ENCODE data around the gene ANKRD10.

ANKRD10 gene

GRCh38 chr13:110914331-110915056, 375 bp downstream of the ANKRD10 start:
- peak; percentile 52 to 67 (median 62) for DNase-seq

- no peak for DNase-seq
Observed at GRCh38 chr13:110914081-110914330, 863 bp downstream of the ANKRD10 start.

DNA sequence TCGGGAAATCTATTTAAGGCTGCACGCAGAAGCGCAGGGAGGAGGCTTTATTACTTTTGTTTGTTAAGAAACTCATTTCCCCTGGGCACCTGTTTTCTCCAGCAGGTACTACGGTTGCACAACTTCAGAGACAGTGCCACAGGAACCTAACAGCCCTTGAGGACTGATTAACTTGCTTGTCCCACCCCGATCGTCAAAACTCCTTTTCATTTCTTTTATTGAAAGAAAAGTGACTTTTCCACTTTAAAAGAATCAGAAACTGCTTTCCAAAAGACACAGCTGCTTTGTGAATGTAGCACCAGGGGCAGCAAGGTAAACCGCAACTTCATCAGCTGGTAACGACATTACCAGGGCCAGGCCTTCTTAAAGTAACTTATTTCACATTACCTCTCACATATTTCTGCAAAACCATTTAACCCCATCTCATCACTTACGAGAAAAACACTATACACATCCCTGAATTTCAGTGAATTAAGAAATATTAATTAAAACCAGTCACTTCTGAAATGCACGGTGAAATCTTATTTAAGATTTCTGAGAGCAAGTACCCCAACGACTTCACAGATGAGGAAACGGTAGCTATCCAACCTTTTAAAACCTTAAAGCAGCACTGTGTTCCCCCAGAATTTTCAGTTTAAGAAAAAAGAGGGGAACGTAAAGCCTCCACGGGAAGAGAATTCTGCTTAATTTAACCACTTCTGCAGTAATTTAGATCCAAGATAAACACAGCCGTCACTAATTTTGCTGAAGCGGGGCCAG, 1.4 kb downstream of the ANKRD10 start:
- DNase-seq, result no peak

GRCh38 chr13:110912651-110913051, 2.2 kb downstream of the ANKRD10 start:
- no peak for DNase-seq

DNA sequence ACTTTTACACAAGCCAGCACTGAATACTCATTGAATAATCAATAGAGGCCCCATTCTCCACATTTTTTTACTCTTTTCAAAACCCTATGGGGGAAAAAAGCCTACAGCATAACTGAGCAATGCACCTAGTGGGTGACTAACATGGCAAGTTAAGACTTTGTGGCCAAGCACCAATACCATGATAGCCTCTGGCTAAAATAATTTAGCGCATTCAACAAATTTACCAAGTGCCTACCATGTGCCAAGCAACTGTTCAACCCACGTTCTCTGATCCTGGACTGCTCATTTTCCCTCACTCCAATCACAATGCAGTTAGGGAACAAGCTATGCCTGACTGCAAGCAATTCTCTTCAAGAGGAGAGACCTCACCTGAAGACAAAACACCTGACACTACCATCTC, 3.0 kb downstream of the ANKRD10 start:
- DNase-seq, result no peak

GRCh38 chr13:110910013-110910890, 4.6 kb downstream of the ANKRD10 start:
- DNase-seq, result no peak

DNA sequence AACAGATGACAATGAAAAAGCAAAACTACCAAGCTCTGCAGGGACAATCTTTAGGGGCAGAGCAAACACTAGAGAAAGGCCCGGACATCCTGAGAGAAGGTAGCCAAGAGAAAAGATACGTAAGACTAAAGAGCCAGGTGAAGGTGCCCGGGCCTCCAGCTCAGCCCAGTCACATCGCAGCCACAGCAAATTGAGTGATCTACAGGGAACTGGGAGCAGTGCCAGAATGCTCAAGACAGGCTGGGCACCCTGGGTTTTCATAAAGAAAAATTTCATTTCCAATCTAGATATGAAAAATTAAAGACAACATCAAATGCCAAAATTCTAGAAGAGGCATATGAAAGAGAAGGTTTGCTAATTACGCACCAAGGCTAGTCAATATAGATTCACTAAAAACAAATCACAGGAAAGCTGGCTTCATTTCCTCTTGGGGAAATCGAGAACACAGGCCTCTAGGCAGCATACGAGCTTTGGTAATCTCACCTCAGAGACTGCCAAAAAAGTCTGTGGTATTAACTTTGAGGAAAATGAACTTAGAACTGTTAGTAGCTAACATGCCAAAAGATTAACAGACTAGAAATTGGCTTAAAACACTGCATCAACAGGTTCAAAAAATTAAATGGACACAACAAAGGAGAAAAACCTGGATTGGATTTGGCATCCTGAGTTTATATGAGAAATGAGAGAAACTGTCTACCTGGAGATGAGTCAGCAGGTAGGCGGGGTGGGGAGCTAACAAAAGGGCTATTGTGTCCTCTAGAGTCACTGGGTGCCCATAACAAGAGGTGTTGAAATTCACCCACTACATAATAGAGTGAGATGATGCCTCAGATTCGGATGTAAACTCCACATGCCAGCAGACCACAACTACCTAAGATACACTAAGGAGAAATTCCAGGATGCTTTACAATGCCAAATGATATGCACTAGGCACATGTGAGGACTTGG, 6.6 kb downstream of the ANKRD10 start:
- DNase-seq, result no peak

DNA sequence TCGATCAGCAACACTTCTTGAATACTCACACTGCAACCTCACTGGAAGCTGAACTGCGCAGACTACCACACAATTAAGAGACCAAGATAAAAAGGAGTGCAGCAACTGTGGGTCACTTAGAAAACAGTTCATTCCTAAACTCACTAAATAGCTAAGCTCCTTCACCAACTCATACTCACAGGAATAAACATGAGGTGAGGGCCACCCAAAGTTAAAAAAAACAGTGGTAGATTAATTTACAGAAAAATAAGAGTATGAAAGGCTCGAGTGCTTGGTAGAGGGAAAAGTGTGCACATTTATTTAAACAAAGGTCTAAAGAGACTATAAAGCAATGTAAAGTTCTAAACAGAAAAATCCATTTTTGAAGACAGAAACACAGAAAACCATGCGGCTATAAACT, 7.6 kb downstream of the ANKRD10 start:
- no peak for DNase-seq

- no peak for DNase-seq
Observed at GRCh38 chr13:110904748-110905147, 10.1 kb downstream of the ANKRD10 start.

DNA sequence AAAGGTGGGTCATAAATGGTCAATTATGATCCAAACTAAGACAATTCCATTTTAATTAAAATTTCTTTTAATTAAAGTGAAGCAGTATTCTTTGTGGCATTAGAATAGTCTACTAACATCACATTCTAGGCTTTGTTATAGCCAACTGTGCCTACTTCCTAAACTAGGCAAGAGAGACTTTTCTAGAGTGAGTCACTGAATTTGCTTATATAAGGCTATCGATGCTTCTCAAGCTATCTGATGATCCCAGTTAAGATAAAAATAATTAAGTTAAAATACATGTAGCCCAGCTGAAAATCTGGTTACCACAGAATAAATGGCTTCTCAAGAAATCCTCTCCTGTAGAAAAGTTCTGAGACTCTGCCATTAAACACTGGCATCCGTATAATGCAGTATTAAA, 12.5 kb downstream of the ANKRD10 start:
- DNase-seq, result no peak

GRCh38 chr13:110897521-110897920, 17.3 kb downstream of the ANKRD10 start:
- no peak for DNase-seq

- no peak for DNase-seq
Observed at GRCh38 chr13:110897014-110897413, 17.9 kb downstream of the ANKRD10 start.

GRCh38 chr13:110894086-110894485, 20.8 kb downstream of the ANKRD10 start:
- no peak for DNase-seq

GRCh38 chr13:110893571-110893970, 21.3 kb downstream of the ANKRD10 start:
- DNase-seq, result no peak

DNA sequence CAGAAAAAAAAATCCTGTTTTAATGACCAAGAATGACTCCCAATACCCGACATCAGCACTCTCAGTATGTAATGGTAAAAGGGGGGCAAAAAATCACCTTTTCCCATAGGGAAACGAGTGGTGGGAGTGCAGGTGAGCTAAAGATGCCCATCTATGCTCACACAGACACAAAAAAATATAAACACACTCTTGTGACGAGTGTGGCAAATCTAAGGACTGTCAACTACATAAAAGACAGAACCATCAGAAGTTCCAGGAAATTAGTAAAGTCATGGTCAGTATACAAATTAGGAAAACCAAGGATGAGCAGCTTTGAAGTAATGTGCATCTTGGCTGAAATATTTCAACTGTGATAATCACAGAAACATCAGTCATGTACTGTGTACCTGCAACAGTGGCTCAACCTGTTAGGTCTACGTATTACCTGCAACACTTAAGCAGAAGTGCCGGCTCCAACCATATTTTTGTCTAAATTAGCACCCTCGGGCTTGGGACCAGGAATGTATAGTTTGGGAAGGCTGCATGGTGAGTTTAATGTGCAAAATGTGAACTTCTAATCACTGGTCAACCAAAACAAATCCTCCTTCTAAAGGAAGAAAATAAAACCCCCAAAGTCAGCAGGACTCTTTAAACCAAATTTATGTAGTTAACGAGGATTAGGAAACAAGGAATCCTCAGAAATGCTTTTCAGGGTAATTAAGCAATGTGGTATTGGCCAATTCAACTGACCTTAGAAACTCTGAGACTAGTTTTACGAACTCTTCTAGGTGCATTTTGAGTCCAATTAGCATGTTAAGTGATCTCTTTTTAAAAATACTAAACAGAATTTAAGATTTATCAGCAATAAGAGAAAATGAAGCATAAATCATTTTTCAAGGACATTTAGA, 24.3 kb downstream of the ANKRD10 start:
- no peak for DNase-seq

- DNase-seq, result no peak
Observed at GRCh38 chr13:110888390-110888789, 26.5 kb downstream of the ANKRD10 start.

DNA sequence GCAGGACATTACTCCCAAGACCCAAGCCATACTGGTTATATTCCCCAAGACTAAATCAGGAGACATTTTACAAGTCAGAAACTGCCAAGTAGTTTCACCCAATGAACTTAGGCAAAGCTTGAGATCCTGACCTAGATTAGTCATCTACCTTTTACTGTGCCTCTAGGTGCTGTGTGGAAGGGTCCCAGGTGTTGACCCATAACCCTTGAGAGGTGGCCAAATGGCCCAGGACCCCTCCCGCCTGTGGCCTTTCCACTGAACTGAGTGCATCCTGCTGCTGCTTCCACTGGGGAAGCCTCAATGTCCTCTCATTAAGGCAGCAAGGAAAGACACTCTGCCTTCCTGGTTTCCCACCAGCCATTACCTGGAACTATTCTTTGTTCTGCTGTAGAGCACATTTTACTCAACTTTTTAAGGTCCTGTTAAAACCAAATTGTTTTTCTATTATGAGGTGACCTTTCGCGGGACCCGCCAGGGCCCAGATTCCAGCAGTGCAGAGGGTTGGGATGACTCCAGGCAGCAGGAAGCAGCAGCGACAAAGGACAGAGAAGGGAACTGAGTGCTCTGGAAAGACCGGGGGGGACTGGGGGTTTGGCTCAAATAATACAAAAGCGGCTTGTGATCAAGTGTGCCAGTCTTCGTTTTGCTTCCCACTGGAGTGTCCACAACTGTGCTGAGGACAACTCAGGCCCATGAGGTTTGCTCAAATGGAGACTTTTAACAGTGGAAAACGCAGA, 27.1 kb downstream of the ANKRD10 start:
- DNase-seq, result no peak

GRCh38 chr13:110886870-110887596, 27.8 kb downstream of the ANKRD10 start:
- DNase-seq, result no peak

GRCh38 chr13:110885966-110886869, 28.7 kb downstream of the ANKRD10 start:
- no peak for DNase-seq
